IMR-90 (cell line): Measurements from ENCODE around the gene FAM149A.

ENCODE experiments used
- CTCF ChIP-seq: conservative IDR thresholded peaks from 2 replicates; pipeline ENCODE4 v1.5.1; 2012; ENCODE audit warnings: mild to moderate bottlenecking, low read depth, low read length, improper control_type of control experiment
- MAFK ChIP-seq: IDR thresholded peaks from 2 replicates; pipeline ENCODE4 v1.6.1; 2012; ENCODE audit warnings: low read depth, low read length, improper control_type of control experiment
- MXI1 ChIP-seq: IDR thresholded peaks from 2 replicates; pipeline ENCODE4 v1.6.1; 2012; ENCODE audit warnings: low read depth, mild to moderate bottlenecking, low read length, moderate library complexity, borderline replicate concordance
- USF2 ChIP-seq: fragments of 150-350 bp; IDR thresholded peaks from 2 replicates; pipeline ENCODE4 v1.6.1; 2017; ENCODE audit warnings: mild to moderate bottlenecking, antibody characterized with exemption, low read length, low read depth

- TF ChIP-seq CTCF (no peak), MXI1 (no peak), MAFK (no peak), USF2 (no peak)
Measured at GRCh38 chr4:186167605-186168004, 63.1 kb downstream of the FAM149A start.
